Activated CD8-positive, alpha-beta T cell treated with anti-CD3 and anti-CD28 coated beads for 36 hours (primary cell): ENCODE data around the gene GALNT2. TPM values are rescaled to one million over a fixed set of nuclear protein-coding genes. Genes with fewer than 3 reads are reported as not detected.
A peak's percentile ranks its signal among the peaks of the same experiment; 100 is the strongest.

ENCODE experiments used
- ATAC-seq: fragments of 200-7000 bp; cut with Tn5 transposase; one replicate; pipeline ENCODE4 v1.10.0; 2021; ENCODE audit warnings: mild to moderate bottlenecking, moderate library complexity
- CTCF ChIA-PET: fragments of 350-600 bp; sonication (Branson Sonifier 250); formaldehyde crosslinking; loops from one replicate; lab custom pipeline; 2021; ENCODE audit warnings: antibody characterized with exemption; lab: Charles Lee
- POLR2A ChIA-PET: fragments of 350-600 bp; sonication (Branson Sonifier 250); formaldehyde crosslinking; loops from one replicate; lab custom pipeline; 2021; ENCODE audit warnings: antibody characterized with exemption; lab: Charles Lee
- DNase-seq: peaks from one replicate; pipeline ENCODE4 v3.0.0-alpha.2; 2020
- H3K27ac Mint-ChIP-seq: one replicate; pipeline ENCODE4 v1.8.0; 2021; ENCODE audit warnings: mild to moderate bottlenecking, mixed read lengths
- H3K27me3 Mint-ChIP-seq: one replicate; pipeline ENCODE4 v1.8.0; 2021; ENCODE audit warnings: mixed read lengths
- H3K36me3 Mint-ChIP-seq: one replicate; pipeline ENCODE4 v1.8.0; 2021; ENCODE audit warnings: low read depth, mixed read lengths
- H3K4me1 Mint-ChIP-seq: one replicate; pipeline ENCODE4 v1.8.0; 2021; ENCODE audit warnings: low read depth, mixed read lengths
- H3K4me3 Mint-ChIP-seq: one replicate; pipeline ENCODE4 v1.8.0; 2021; ENCODE audit warnings: mild to moderate bottlenecking, moderate library complexity, mixed read lengths
- H3K9me3 Mint-ChIP-seq: one replicate; pipeline ENCODE4 v1.8.0; 2021; ENCODE audit warnings: mixed read lengths
- intact Hi-C: fragments of 100-400 bp; cut with micrococcal nuclease; formaldehyde crosslinking; loops from one replicate; pipeline ENCODE4 v1.10.0; 2022
- total RNA-seq, 2 experiments: library from RNA; stranded (reverse); gene quantifications; one replicate each; pipeline ENCODE4 v1.2.3, GENCODE V29; 2021
- TF ChIP-seq, protein P1 (sequence below): fragments of 200-600 bp; IDR thresholded peaks from one replicate; pipeline ENCODE4 v1.8.0; 2022; ENCODE audit warnings: antibody characterized with exemption, mild to moderate bottlenecking

GALNT2 gene
- total RNA-seq, 2 experiments from 2014 or later: 40.1 to 42.3 TPM

DNA sequence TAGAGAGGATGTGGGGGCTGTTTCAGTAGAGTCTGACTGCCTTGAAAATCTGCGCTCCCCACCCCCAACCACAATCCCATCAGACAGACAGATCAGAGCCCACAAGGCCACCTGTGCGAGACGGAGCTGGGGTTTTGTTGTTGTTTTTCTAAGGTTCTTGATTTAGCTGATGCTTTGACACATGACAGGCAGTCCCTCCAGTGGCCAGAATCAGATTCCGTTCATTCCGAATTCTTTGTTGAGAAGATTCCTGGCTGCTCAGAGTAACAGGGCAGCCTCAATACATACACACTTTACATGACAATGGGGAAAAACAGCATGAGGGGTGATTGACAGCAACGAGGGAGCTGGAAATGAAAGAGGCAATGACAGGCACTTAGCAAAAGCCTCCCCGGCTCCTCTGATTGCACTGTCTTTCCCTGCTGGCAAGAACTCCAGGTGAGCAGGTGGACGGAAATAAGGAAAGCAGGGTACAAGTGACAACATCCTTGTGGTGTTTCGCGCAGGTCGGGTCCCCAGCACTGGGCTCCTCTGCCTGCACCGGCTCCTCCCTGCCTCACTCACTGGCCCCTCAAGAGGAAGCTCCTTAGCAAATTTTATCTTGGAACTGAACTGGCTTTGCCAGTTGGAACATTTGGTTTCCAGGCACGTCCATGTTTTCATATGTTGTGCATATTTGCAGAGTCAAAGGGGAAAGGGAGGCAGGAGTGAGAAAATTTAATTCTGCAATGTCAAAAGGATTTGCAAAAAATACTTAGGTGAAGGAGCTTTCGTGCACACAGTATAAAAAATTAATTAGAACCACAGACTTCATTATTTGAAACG, 210.4 kb downstream of the GALNT2 start:
- Mint-ChIP-seq H3K27me3 (no peaks in the 10 kb centered on the region), H3K36me3 (peaks cover 37% of the 10 kb centered on the region), H3K4me1 (peaks cover 62% of the 10 kb centered on the region), H3K27ac (no peak overlapping the region), H3K4me3 (no peak overlapping the region), H3K9me3 (no peaks in the 10 kb centered on the region)
- TF ChIP-seq, protein P1, sequence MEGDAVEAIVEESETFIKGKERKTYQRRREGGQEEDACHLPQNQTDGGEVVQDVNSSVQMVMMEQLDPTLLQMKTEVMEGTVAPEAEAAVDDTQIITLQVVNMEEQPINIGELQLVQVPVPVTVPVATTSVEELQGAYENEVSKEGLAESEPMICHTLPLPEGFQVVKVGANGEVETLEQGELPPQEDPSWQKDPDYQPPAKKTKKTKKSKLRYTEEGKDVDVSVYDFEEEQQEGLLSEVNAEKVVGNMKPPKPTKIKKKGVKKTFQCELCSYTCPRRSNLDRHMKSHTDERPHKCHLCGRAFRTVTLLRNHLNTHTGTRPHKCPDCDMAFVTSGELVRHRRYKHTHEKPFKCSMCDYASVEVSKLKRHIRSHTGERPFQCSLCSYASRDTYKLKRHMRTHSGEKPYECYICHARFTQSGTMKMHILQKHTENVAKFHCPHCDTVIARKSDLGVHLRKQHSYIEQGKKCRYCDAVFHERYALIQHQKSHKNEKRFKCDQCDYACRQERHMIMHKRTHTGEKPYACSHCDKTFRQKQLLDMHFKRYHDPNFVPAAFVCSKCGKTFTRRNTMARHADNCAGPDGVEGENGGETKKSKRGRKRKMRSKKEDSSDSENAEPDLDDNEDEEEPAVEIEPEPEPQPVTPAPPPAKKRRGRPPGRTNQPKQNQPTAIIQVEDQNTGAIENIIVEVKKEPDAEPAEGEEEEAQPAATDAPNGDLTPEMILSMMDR: no peak
- intact Hi-C loops: no loop called here
- ChIA-PET CTCF (interaction anchor here (1.2 kb wide), 2 partner anchors 28 to 34 kb away, joined by 3 to 5 read pairs; no protein-coding TSS in a partner anchor), POLR2A (interaction anchor here (0.8 kb wide), 1 partner anchor 192 kb away, joined by 3 read pairs; no protein-coding TSS in a partner anchor)
- peak; percentile 35 for DNase-seq
- peak; percentile 15 for ATAC-seq

DNA sequence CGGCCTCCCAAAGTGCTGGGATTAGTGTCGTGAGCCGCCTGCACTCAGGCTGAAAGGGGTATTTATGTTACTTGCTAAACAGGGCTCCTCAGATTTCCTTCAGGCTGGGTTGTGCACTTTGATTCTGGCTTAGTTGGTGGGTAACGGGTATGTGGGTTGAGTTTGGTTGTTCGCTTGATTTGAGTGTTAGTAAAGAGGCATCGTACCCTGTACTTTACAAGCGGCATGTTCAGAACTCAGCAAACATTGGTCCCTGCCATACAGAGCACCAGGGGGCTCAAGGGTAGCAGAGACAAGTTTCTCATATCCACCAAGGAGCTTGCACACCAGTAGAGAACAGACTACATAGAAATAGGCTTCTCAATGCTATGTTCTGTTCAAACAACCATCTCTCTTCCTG, 211.3 kb downstream of the GALNT2 start:
- Mint-ChIP-seq H3K9me3 (no peaks in the 10 kb centered on the region), H3K4me1 (peaks cover 53% of the 10 kb centered on the region), H3K27me3 (no peaks in the 10 kb centered on the region), H3K36me3 (peaks cover 37% of the 10 kb centered on the region), H3K27ac (peak overlapping the region; percentile 34), H3K4me3 (no peak overlapping the region)
- intact Hi-C loops: no loop called here
- POLR2A ChIA-PET: interaction anchor here (0.8 kb wide), 1 partner anchor 8 kb away, joined by 3 read pairs; no protein-coding TSS in a partner anchor
- CTCF ChIA-PET: interaction anchor here (1.2 kb wide), 2 partner anchors 27 to 33 kb away, joined by 3 to 5 read pairs; no protein-coding TSS in a partner anchor
- no peak for DNase-seq
- no peak for ATAC-seq
- TF ChIP-seq, protein P1: no peak

DNA sequence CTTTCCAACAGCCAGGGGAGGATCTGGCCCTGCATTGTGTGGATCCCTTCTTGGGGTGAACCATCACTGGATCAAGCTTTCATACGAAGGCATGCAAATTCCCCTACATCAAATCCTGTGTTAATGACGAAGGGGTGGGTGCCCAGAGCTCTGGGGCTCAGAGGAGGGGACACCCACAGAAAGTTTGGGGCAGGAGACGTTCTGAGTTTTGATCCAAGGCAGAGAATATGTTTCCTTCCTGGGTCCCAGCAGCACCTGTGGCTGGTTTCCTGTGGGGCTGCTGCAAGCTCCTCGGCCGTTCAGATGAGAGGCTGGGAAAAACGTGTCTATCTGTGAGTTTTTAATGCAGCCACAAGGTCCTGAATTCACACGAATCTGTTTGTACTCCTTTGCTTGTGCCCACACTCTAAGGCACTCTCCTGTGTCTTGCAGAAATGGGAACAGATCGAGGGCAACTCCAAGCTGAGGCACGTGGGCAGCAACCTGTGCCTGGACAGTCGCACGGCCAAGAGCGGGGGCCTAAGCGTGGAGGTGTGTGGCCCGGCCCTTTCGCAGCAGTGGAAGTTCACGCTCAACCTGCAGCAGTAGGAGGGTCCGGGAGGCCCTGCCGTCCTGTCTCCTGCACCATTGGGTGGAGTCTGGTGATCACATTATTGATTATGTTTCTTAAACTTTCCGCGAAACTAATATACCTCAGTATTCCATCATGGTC, 212.0 kb downstream of the GALNT2 start:
- TF ChIP-seq, protein P1: no peak
- Mint-ChIP-seq H3K4me1 (peaks cover 46% of the 10 kb centered on the region), H3K9me3 (no peaks in the 10 kb centered on the region), H3K27me3 (no peaks in the 10 kb centered on the region), H3K27ac (peak overlapping the region; percentile 34), H3K4me3 (no peak overlapping the region), H3K36me3 (peaks cover 35% of the 10 kb centered on the region)
- intact Hi-C loops: no loop called here
- no peak for DNase-seq
- POLR2A ChIA-PET: interaction anchor here (0.8 to 1.0 kb wide), 2 partner anchors 9 to 10 kb away, joined by 3 read pairs; no protein-coding TSS in a partner anchor
- no peak for ATAC-seq
- CTCF ChIA-PET: interaction anchor here (1.1 kb wide), 1 partner anchor 8 kb away, joined by 5 read pairs; no protein-coding TSS in a partner anchor

DNA sequence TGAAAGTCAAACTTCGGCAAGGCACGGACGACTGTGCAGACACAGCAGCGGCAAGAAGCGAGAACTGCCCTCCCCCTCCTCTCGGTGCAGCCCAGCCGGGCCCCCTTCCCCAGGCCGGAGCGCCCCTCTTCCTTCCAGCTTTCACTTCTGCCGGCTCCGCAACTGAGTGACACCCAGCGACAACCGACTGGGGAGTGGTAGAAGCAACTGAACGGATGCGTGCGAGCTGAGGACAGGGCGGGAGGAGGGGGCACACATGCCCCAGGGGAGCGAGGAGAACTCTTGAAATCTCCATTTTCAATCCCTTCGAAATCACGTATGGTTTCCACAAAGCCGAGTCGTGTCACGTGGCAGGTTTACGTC, 212.5 kb downstream of the GALNT2 start:
- TF ChIP-seq, protein P1: no peak
- Mint-ChIP-seq H3K4me1 (peaks cover 46% of the 10 kb centered on the region), H3K27me3 (no peaks in the 10 kb centered on the region), H3K9me3 (no peaks in the 10 kb centered on the region), H3K4me3 (no peak overlapping the region), H3K27ac (peak overlapping the region; percentile 38), H3K36me3 (peaks cover 31% of the 10 kb centered on the region)
- ChIA-PET POLR2A (interaction anchor here (1.0 kb wide), 1 partner anchor 9 kb away, joined by 3 read pairs; no protein-coding TSS in a partner anchor), CTCF (interaction anchor here (1.1 kb wide), 1 partner anchor 9 kb away, joined by 5 read pairs; no protein-coding TSS in a partner anchor)
- intact Hi-C loops: no loop called here
- DNase-seq: no peak
- ATAC-seq: no peak
